NOMO-1 (cell line): ENCODE results near the gene RAB25.

ENCODE experiments used
- DNase-seq, 2 experiments: peaks; one replicate each; lab custom pipeline; 2025; ENCODE audit not compliant: unreplicated experiment in 2 of 2; lab: John Stamatoyannopoulos, UW

Gene RAB25

GRCh38 chr1:156100205-156100995, 39.4 kb downstream of the RAB25 start:
- DNase-seq = no peak

- no peak for DNase-seq
Observed at GRCh38 chr1:156101880-156102279, 40.9 kb downstream of the RAB25 start.

GRCh38 chr1:156102633-156103511, 41.9 kb downstream of the RAB25 start:
- peak; percentile 23 to 48 for DNase-seq

GRCh38 chr1:156103521-156103947, 42.6 kb downstream of the RAB25 start:
- no peak for DNase-seq

- no peak for DNase-seq
Observed at GRCh38 chr1:156104065-156104810, 43.3 kb downstream of the RAB25 start.

DNA sequence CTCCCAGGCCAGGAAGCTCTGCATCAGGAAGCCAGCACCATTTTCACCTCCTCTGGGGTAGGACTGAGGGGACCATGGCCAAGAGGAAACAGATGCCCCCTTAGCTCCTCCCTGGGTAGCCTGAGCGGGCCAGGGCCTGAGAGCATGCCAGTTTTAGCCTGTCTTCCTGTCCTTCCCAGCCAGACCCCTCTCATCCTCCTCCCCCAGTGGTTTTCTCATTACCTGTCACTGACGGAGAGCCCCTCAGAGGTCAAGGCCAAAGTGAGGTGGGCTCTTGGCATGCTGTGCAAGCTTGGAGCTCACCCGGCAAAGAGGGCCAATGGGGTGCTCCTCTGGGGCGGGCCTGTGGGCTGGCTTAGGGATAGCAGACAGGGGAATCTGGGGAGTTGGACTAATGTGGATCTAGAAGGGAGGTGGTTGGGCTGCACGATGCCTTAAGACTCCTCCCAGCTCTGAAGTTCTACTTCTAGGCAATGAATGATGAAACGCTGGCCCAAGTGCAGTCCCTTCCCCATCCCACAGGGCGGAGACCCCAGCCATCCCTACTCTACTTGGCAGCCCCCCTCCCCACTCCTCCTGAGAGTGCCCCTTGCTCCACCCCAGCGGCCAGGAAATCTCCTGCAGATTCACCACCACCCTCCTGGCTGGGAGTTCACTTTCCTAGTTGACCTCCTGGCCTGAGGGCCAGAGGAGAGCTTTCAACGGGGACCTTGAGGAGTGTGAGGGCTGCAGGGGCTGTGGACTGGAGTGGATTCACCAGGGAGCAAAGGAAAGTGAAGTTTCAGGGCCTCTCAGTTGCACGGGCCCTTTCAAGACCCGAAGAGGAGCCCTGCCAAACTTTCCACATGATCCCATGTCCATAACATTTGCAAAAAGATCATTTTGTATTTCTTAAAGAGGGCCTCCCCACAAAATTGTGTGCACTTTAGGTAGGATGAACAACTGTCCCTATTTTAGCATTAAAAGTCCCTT, 44.2 kb downstream of the RAB25 start:
- DNase-seq = no peak

DNA sequence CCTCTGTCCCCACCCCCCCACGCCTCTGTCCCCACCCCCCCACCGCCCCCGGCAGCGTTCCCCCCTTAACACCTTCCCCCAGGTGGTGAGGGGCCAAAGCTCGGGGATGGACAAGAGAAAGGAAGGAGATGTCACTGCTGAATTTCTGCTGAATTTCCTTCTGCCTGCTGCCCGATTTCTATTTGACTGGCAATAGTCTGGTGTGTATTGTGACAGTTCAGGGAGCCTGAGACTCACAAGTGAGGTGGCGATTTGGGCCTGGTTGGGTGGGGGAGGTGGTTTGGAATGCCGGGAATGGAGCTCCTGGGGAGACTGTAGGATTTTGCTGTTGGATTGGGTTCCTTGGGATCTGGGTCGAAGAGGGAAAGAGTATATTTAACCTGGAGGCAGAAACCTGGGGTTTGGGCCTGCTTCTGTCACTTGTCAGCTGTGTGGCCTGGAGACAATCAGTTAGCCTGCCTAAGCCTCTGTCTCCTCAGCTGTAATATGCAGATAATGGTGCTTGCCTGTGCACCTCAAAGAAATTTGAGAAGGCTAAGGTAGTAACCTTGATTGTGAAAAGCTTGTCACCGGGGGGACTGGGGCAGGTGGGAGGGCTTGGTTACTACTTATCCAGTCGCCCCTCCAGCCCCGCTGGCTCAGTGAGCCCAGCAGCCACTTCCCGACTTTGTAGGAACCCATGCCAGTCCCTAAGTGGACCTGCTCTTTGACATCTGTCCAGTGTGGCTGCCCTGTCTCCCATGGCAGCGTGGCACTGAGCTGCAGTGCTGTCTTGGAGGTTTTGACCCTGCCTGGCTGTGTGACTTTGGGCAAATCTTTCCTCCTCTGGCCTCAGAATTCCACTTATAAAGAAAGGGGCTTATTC, 45.9 kb downstream of the RAB25 start:
- no peak for DNase-seq

- no peak for DNase-seq
Observed at GRCh38 chr1:156108057-156108456, 47.1 kb downstream of the RAB25 start.

DNA sequence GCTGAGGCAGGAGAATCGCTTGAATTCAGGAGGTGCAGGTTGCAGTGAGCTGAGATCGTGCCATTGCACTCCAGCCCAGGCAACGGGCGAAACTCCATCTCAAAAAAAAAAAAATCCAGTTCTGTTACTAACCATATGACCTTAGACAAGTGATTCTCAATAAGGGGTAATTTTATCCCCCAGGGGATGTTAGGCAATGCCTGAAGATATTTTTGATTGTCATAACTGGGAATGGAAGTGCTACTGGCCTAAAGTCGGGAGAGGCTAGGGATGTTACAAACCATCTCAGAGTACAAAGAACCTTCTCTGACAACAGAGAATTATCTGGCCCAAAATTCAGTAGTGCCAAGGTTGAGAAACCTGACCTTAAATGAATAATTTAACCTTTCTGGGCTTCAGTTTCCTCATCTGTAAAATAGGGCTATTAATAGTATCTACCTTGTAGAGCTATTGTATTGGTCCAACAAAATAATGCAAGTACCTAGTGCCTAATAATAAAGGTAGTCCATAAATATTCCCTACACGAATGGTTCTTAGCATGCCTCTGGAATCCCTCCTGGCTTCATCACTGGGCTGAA, 47.8 kb downstream of the RAB25 start:
- no peak for DNase-seq

- DNase-seq = no peak
Observed at GRCh38 chr1:156110252-156110651, 49.3 kb downstream of the RAB25 start.

DNA sequence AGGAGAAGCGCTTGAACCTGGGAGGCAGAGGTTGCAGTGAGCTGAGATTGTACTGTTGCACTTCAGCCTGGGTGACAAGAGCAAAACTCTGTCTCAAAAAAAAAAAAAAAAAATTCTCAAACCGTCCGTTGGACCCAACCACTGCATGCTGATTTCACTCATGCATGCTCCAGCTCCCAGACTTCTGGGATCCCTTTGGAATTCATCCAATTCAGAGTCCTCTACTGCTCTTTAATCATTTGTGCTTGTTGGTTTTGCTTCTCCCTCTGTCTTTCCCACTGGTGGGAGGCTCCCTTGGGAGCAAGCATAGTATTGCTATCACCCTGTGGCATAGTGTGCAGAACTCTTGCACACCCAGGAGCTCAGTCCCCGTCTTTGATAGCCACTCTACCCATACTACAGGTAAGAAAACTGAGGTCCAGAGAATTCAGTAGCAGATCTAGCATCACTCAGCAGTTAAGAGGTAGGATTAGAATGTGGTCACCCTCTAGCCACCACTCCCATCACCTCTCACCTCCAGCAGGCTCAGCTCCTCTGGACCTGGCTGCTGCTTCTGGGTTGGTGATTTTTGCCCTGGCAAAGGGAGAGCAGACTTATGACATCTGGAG, 50.5 kb downstream of the RAB25 start:
- DNase-seq = no peak

DNA sequence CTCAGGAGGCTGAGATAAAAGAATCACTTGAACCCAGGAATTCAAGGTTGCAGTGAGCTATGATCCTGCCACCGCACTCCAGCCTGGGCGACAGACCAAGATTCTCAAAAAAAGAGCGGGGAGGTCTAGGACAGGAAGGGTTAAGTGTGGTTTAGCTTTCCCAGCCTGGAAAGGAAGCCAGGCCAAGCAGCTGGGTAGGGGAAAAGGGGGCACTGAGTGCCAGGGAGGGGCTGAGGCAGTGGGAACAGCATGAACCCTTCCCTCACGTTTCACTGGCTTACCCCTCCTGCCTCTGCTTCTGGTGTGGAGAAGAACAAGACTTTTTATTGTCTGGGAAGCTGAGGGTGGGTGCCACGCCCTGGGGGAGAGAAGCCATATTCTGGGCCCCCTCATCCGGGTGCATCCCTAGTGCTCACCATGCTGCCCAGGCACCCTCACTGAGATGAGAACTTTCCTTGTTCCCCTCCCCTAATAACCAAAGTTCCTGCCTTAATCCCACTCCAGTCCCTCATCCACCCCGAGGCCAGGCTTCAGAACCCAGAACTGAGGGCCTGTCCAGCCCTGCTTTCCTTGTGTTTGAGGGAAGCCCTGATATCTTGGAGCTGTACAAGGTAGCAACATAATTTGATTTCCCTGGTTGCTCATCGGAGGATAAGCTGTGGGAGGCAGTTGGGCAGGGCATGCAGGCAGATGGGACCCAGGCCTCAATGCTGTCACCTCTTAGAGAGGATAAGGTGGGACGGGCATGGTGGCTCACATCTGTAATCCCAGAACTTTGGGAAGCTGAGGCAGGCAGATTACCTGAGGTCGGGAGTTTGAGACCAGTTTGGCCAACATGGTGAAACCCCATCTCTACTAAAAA, 51.5 kb downstream of the RAB25 start:
- DNase-seq = no peak

DNA sequence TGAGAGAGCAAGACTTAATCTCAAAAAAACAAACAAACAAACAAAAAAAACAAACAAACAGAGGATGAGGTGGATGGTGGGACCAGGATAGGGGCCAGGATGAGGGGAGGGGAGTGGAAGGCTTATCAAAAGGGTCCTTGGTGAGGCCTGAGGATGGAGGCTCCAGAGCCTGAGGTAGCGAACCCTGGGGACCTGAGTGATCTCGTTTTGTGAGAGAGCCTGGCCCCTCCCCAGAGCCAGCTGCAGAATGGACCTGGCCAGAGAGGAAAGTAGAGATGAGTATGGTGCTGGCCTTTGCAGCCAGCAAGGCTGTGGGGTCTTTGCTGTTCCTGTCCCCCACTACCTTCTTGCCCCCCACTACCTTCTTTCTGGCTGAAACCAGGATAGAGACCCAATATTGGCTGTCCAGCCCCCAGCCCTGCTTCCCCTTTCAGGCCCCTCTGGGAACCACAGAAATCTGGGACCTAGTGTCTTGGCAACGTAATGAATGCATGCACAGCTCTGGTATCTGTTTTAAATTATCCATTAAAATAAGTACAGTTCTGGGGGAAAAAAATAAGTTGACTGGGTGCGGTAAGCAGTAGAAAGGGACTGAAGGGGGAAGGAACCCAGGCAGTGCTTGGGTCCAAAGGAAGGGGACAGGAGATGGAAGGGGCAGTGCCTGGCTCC, 52.5 kb downstream of the RAB25 start:
- no peak for DNase-seq

DNA sequence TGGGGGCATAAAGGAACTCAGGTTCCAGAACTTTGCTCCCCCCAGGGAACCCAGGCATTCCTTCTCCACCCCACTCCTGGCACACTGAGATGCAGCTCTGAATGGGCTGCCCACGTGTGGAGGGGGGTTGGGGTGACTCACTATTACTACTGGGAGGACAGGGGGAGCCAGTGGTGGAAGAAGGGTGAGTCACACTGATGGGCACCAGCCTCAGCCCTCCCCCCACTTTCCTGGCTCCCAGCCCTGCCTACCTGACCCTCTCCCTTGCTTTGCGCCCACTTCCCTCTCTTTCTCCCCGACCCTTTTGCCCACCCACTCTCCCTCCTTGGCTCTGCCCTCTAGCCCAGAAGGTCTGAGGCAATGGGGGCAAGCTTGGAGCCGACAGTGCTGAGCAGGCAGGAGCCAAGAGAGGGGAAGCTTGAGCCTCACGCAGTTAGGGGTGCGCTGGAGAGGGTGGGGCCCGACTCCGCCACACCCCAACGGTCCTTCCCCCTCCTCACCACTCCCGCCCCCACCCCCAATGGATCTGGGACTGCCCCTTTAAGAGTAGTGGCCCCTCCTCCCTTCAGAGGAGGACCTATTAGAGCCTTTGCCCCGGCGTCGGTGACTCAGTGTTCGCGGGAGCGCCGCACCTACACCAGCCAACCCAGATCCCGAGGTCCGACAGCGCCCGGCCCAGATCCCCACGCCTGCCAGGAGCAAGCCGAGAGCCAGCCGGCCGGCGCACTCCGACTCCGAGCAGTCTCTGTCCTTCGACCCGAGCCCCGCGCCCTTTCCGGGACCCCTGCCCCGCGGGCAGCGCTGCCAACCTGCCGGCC, 53.4 kb downstream of the RAB25 start, which contains the start of gene LMNA:
Gene LMNA, plus strand, starts transcription at position 611 of the 818 bp plus-strand sequence. CDS start 208 bp downstream, outside the sequence.
- peak; percentile 84 to 92 for DNase-seq

DNA sequence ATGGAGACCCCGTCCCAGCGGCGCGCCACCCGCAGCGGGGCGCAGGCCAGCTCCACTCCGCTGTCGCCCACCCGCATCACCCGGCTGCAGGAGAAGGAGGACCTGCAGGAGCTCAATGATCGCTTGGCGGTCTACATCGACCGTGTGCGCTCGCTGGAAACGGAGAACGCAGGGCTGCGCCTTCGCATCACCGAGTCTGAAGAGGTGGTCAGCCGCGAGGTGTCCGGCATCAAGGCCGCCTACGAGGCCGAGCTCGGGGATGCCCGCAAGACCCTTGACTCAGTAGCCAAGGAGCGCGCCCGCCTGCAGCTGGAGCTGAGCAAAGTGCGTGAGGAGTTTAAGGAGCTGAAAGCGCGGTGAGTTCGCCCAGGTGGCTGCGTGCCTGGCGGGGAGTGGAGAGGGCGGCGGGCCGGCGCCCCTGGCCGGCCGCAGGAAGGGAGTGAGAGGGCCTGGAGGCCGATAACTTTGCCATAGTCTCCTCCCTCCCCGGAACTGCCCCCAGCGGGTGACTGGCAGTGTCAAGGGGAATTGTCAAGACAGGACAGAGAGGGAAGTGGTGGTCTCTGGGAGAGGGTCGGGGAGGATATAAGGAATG, 54.1 kb downstream of the RAB25 start:
- no peak for DNase-seq
